ENCODE data around the gene RXRB.

- TF ChIP-seq POLR2A (IDR thresholded peaks at IDR 0.05; ENCODE audit: low read depth, low read length) (no peak), CTCF (IDR thresholded peaks at IDR 0.05; ENCODE audit: extremely low read depth in 1 of 2, insufficient read depth in 1 of 2, low read depth in 1 of 2, low read length in 2 of 2) (no peak), EZH2 (IDR thresholded peaks at IDR 0.05; ENCODE audit: borderline replicate concordance, low read depth, low read length, severe bottlenecking) (no peak), POLR2AphosphoS5 (IDR thresholded peaks at IDR 0.05; ENCODE audit: insufficient read depth, low read depth, low read length) (no peak), MAX (IDR thresholded peaks at IDR 0.05; ENCODE audit: insufficient read depth, insufficient read length) (no peak), MYC (IDR thresholded peaks at IDR 0.05; ENCODE audit: low read depth, low read length) (no peak), GATA2 (IDR thresholded peaks at IDR 0.05; ENCODE audit: insufficient read depth, insufficient read length, low read depth, low read length) (no peak), FOS (IDR thresholded peaks at IDR 0.05; ENCODE audit: borderline replicate concordance, insufficient read depth, low read length) (no peak)
Measured at GRCh38 chr6:33165581-33166258, 34.7 kb downstream of the RXRB start.
